A549 treated with RU486 at 1 μM for 4 hours (cell line): ENCODE data around the gene SAP30. TPM values are rescaled to one million over a fixed set of nuclear protein-coding genes. Genes with fewer than 3 reads are reported as not detected.

ENCODE experiments used
- total RNA-seq: library from RNA; stranded (reverse); fragments of 200-300 nt; extraction: Qiagen RNA extraction; gene quantifications from 5 replicates; pipeline ENCODE4 v1.2.3, GENCODE V29; 2022; ENCODE audit warnings: low read depth

The SAP30 gene, protein sequence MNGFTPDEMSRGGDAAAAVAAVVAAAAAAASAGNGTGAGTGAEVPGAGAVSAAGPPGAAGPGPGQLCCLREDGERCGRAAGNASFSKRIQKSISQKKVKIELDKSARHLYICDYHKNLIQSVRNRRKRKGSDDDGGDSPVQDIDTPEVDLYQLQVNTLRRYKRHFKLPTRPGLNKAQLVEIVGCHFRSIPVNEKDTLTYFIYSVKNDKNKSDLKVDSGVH
- 17.2 to 23.9 TPM (median 21.5 TPM) in 5 replicates for total RNA-seq

DNA sequence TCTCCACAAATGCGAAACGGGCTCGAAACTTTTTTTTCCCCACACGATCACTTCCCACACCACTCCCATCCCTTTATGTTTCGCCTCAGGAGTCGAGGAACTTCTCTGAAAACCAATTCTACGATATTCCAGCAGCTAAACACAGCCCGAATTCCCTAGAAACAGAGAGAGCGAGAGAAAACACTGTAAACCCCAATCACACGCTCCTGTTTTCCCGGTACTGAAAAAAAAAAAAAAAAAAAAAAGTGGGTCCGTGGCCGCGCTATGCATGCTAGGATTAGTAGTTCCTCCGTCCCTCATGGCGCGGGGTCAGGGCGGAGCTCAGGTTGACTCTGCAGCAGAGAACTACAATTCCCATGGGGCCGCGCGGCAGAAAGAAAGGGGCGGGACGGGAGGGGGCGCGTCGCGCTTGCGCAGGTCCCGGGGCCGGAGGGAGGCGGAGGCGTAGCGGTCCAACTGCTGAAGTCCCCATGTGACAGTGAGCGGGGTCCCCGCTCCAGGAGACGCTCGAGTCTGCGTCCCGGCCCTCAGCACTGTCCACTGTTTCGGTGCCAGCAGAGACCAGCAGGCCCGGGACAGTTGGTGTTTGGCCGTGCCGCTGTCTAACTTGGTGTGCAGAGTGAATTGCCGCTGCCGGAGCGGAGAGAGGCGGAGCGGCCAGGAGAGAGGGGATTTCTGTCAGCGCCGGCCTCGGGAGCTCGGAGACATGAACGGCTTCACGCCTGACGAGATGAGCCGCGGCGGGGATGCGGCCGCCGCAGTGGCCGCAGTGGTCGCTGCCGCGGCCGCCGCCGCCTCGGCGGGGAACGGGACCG is at the start of gene SAP30:
SAP30 (plus strand) TSS at position 478 of the 815 bp plus-strand sequence; CDS start at position 707, 229 bp downstream.

DNA sequence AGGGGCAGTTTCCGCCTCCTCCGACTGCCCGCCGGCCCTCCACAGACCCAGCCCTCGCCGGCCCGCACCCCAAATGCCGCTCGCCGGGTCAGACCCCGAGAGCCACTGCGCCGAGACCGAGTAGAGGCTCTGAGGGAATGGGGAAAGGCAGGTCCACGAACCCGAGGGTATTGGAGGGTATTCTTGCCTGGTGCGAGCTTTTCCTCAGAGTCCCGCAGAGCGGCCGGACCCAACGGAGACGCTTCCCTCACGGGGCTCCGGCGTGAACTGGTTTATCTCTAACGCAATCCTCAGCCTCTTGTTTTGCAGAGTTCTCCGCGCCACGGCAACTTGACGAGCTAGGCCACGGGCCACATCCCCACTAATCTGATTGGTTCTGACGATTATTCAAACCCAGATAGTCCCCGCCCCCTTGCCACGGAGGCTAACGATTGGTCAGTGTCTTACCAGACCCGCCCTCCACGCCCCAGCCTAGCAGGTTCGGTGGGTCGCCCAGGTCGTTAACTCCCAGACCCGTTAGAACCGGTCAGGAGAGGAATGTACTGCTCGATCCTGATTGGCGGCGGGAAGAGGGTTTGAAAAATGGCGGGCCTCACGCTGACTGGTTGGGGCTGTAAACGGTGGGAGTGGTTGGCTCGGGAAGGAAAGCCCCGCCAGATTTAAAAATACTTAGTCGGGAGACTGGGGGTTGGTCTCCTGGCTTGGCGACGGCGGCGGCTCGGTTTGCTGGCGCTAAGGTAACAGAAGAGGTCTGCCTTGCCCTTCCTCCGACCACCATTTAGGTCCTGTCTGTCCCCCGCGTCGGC is 36.5 kb upstream of the SAP30 start, which contains the start of gene HMGB2:
HMGB2 (minus strand) TSS at position 274 of the 806 bp plus-strand sequence. CDS start 709 bp downstream, outside the sequence.

DNA sequence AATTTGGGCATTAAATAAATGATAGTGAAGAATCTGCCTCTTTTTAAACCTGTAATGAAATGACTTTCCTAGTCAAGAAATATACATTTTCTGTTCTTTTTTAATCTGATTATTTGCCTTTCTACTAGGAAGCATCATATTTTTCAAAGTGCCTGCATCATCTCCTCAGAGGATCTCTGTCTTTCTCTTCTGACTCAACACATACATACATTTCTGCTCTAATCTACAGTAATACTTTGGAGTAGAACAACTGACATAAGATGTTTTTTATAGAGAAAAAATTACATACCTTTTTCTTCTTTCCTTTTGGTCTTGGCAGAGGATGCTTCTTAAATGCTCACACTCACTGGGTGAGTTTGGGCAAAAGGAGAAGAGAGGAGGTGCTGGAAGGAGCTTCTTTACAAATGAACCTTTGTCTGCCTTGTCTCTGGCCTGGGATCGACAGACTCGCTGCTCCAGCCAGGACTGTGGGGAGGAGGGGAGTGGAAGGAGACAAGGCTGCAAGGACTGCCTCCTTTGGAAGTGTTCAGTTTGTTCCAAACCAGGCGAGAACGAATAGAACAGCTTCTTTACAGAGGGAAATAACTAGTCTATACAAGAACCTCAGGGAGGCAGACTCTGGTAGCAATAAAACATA is 28.1 kb downstream of the SAP30 start, which contains the start of gene SCRG1:
SCRG1 (minus strand) TSS at position 338 of the 637 bp plus-strand sequence. CDS start 7,702 bp downstream, outside the sequence.

Other genes with a start within 250 kb of the SAP30 start
- gene GALNT7, start 202.1 kb upstream of the SAP30 start, total RNA-seq: 25.4 to 32.0 TPM (median 28.2 TPM) in 5 replicates
- gene HMGB2, start 36.6 kb upstream of the SAP30 start, total RNA-seq: 105 to 150 TPM (median 137 TPM) in 5 replicates
- not detected in 5 replicates for gene SCRG1, start 28.2 kb downstream of the SAP30 start, total RNA-seq
- 0.29 to 0.92 TPM (median 0.42 TPM) in 5 replicates for gene HAND2, start 159.3 kb downstream of the SAP30 start, total RNA-seq